K562 (cell line): Measurements from ENCODE around the gene GPR179. TPM values are rescaled to one million over a fixed set of nuclear protein-coding genes. Genes with fewer than 3 reads are reported as not detected.

ENCODE experiments used
- ATAC-seq: fragments of 200-7000 bp; cut with Tn5 transposase; 3 replicates; pipeline ENCODE4 v1.9.1; 2020; ENCODE audit warnings: moderate library complexity
- BruUV-seq: library from RNA; stranded (reverse); fragments of 400-500 nt; replicated peaks from 2 replicates; lab custom pipeline; 2021; lab: Mats Ljungman, UMichigan
- CTCF ChIA-PET: fragments of 300-600 bp; formaldehyde crosslinking; extraction: SDS; loops from one replicate; lab custom pipeline; 2021; ENCODE audit warnings: low intra/inter-chr PET ratio; lab: Yijun Ruan, JAX
- POLR2A ChIA-PET: fragments of 300-600, 350-650 bp; sonication (Branson Sonifier 250); formaldehyde crosslinking; extraction: SDS; loops from one replicate; lab custom pipeline; 2021; ENCODE audit warnings: antibody characterized with exemption, inconsistent platforms; lab: Yijun Ruan, JAX
- DNase-seq, 4 experiments: peaks; one replicate each; pipeline versions ENCODE4 v3.0.0 to v3.0.0-alpha.2; 2011 to 2018; ENCODE audit warnings: low spot score in 3 of 4, mixed read lengths in 3 of 4; ENCODE audit errors: extremely low read depth in 1 of 4
- FAIRE-seq: peaks from 2 replicates; lab custom pipeline; 2011; peaks lifted over from hg19 to GRCh38; lab: Jason Lieb, UNC
- H2AFZ ChIP-seq: 2 replicates; pipeline ENCODE4 v1.6.0; 2011; ENCODE audit warnings: low read depth, low read length, control low read depth, inconsistent platforms
- H3K27ac ChIP-seq: fragments of 200-600 bp; 3 replicates; pipeline ENCODE4 v1.8.0; 2011; ENCODE audit warnings: low read depth, mild to moderate bottlenecking, control low read depth, inconsistent platforms, low read length, moderate library complexity, mixed read lengths; ENCODE audit errors: extremely low read depth
- H3K27me3 ChIP-seq, 2 experiments: fragments of 300-600 bp in 1 of 2; 2 replicates in 1 of 2; 3 replicates in 1 of 2; pipeline versions ENCODE4 v1.6.0 to v1.8.0; 2011; ENCODE audit warnings: inconsistent platforms in 2 of 2, low read length in 2 of 2, mild to moderate bottlenecking in 1 of 2, mixed read lengths in 1 of 2, moderate library complexity in 1 of 2; ENCODE audit not compliant: control insufficient read depth in 2 of 2, insufficient read depth in 2 of 2
- H3K36me3 ChIP-seq: fragments of 300-600 bp; 3 replicates; pipeline ENCODE4 v1.8.0; 2011; ENCODE audit warnings: mild to moderate bottlenecking, low read length, inconsistent platforms; ENCODE audit not compliant: control insufficient read depth, insufficient read depth
- H3K4me1 ChIP-seq, 2 experiments: fragments of 200-600 bp in 1 of 2; replicated peaks in 1 of 2; 2 replicates in 1 of 2; 3 replicates in 1 of 2; pipeline versions ENCODE4 v1.5.1 to v1.8.0; 2011; ENCODE audit warnings: inconsistent platforms in 2 of 2, low read length in 2 of 2, mild to moderate bottlenecking in 1 of 2, mixed read lengths in 1 of 2, moderate library complexity in 1 of 2; ENCODE audit not compliant: control insufficient read depth in 2 of 2, insufficient read depth in 2 of 2
- H3K4me2 ChIP-seq: 2 replicates; pipeline ENCODE4 v1.6.1; 2011; ENCODE audit warnings: low read length, control low read depth, inconsistent platforms, mixed read lengths; ENCODE audit not compliant: insufficient read depth
- H3K4me3 ChIP-seq: fragments of 200-600 bp; sonication (generic), shearing (Covaris generic); 2 replicates; pipeline ENCODE4 v1.5.1; 2016; ENCODE audit warnings: control low read depth, inconsistent platforms
- H3K79me2 ChIP-seq: fragments of 200-600 bp; 3 replicates; pipeline ENCODE4 v1.8.0; 2011; ENCODE audit warnings: low read length, inconsistent platforms; ENCODE audit not compliant: control insufficient read depth, insufficient read depth
- H3K9ac ChIP-seq, 2 experiments: 2 replicates each; pipeline versions ENCODE4 v1.6.0 to v1.6.1; 2011; ENCODE audit warnings: low read depth in 2 of 2, low read length in 2 of 2, control low read depth in 1 of 2, inconsistent platforms in 1 of 2, mild to moderate bottlenecking in 1 of 2, mixed read lengths in 1 of 2; ENCODE audit not compliant: insufficient read depth in 1 of 2
- H3K9me1 ChIP-seq: one replicate; pipeline ENCODE4 v1.6.0; 2011; ENCODE audit warnings: inconsistent platforms, mild to moderate bottlenecking, low read length, moderate library complexity; ENCODE audit not compliant: control insufficient read depth, insufficient read depth
- H3K9me3 ChIP-seq: replicated peaks from 2 replicates; pipeline ENCODE4 v1.5.1; 2011; ENCODE audit warnings: low read depth, low read length, inconsistent platforms; ENCODE audit not compliant: control insufficient read depth, insufficient read depth
- H4K20me1 ChIP-seq: replicated peaks from 2 replicates; pipeline ENCODE4 v1.6.1; 2011; ENCODE audit warnings: low read length, inconsistent platforms, mixed read lengths; ENCODE audit not compliant: control insufficient read depth, insufficient read depth
- MXI1 ChIP-seq: IDR thresholded peaks from 2 replicates; pipeline ENCODE4 v1.6.1; 2011; ENCODE audit warnings: low read depth, mild to moderate bottlenecking, improper control_type of control experiment, low read length
- ZBTB9 ChIP-seq: fragments of 450-650 bp; formaldehyde crosslinking; IDR thresholded peaks from 2 replicates; pipeline ENCODE4 v1.4.0; 2020; ENCODE audit warnings: mild to moderate bottlenecking, moderate library complexity
- WGBS: fragments of 100-300 bp; shearing (Covaris generic); methylation state at CpG from one replicate; pipeline ENCODE4 v1.1.6; 2016; ENCODE audit warnings: low coverage, mixed read lengths; ENCODE audit not compliant: insufficient coverage; ENCODE audit errors: missing lambda C conversion rate; 5-methylcytosine and 5-hydroxymethylcytosine counted together
- in situ Hi-C: fragments of 300-500 bp; cut with MboI; formaldehyde crosslinking; loops from 4 replicates; pipeline ENCODE4 v1.15.0; 2018; ENCODE audit warnings: inconsistent platforms, mixed read lengths
- intact Hi-C: fragments of 100-400 bp; cut with micrococcal nuclease; formaldehyde crosslinking; loops from 2 replicates; pipeline ENCODE4 v1.14.2; 2022
- polyA plus RNA-seq, 8 experiments: library from polyadenylated mRNA; depleted of rRNA in 4 of 8; stranded (reverse) in 5 of 8; unstranded in 3 of 8; fragments of >200 nt; fragmentation: Nextera tagmentation in 2 of 8; fragmentation: Illumina TruSeq in 1 of 8; extraction: Ambion mirVana in 2 of 8; extraction: Trizol in 1 of 8; gene quantifications; 2 replicates each; pipeline versions ENCODE4 v1.2.1 to v1.2.3, GENCODE V29; 2011 to 2014; ENCODE audit warnings: inconsistent platforms in 1 of 8, missing spikeins in 1 of 8
- total RNA-seq, 7 experiments: library from RNA; depleted of rRNA in 6 of 7; stranded (reverse); fragments of >200 nt in 6 of 7; fragmentation: Illumina TruSeq in 2 of 7; extraction: Trizol in 2 of 7; gene quantifications; 2 replicates each; pipeline versions ENCODE4 v1.2.1 to v1.2.3, GENCODE V29; 2011 to 2021; ENCODE audit warnings: low replicate concordance in 1 of 7

The GPR179 gene
- total and polyA plus RNA-seq, 9 of the 15 experiments (the other 6 are each of a cell fraction or from before 2014, with no cell fraction given), result not detected

GRCh38 chr17:38334480-38335364 is 9.0 kb downstream of the GPR179 start:
- H3K9me1 ChIP-seq, result no peaks in the 10 kb centered on the region
- H3K4me1 ChIP-seq, result peaks cover 0 to 17% of the 10 kb centered on the region in 2 experiments; a peak in 1 of 5 replicates
- WGBS, result 6% methylated on average over 29 of the region's 30 CpGs
- TF ChIP-seq ZBTB9 (CRISPR knock-in tag) (no peak), MXI1 (no peak)
- ATAC-seq (no peak), DNase-seq (no peak), FAIRE-seq (no peak)
- no peaks in the 10 kb centered on the region for H3K9me3 ChIP-seq
- no peaks in the 10 kb centered on the region for H3K36me3 ChIP-seq
- BruUV-seq, result no TSS peak
- no peak overlapping the region for H3K27ac ChIP-seq
- H3K4me3 ChIP-seq, result no peak overlapping the region
- CTCF ChIA-PET, result interaction anchor here (2.4 kb wide), 1 partner anchor 80 kb away, joined by 20 read pairs; no protein-coding TSS in a partner anchor
- POLR2A ChIA-PET, result interaction anchor here (0.7 to 1.5 kb wide), 6 partner anchors 8 to 54 kb away, joined by 3 to 5 read pairs (median 4); partner anchors contain the start of gene SOCS7
- in situ Hi-C loops, result no loop called here
- intact Hi-C loops, result loop anchor here (5.0 kb wide), 1 partner anchor 78 kb away; no protein-coding TSS in a partner anchor
- H2AFZ ChIP-seq, result no peak overlapping the region
- no peaks in the 10 kb centered on the region for H3K79me2 ChIP-seq
- peak overlapping the region in 1 of 2 experiments; percentile 63; a peak in 2 of 4 replicates for H3K9ac ChIP-seq
- H3K4me2 ChIP-seq, result no peak overlapping the region
- H3K27me3 ChIP-seq, result peaks cover 62 to 88% of the 10 kb centered on the region in 2 experiments
- peaks cover 24% of the 10 kb centered on the region for H4K20me1 ChIP-seq
